ENCODE measurements around the gene GSN. TPM values are rescaled to one million over a fixed set of nuclear protein-coding genes. Genes with fewer than 3 reads are reported as not detected.

The GSN gene
- total and polyA plus RNA-seq, 9 of the 15 experiments (the other 6 are each of a cell fraction or from before 2014, with no cell fraction given): 0.39 to 16.6 (median 8.2) TPM

DNA sequence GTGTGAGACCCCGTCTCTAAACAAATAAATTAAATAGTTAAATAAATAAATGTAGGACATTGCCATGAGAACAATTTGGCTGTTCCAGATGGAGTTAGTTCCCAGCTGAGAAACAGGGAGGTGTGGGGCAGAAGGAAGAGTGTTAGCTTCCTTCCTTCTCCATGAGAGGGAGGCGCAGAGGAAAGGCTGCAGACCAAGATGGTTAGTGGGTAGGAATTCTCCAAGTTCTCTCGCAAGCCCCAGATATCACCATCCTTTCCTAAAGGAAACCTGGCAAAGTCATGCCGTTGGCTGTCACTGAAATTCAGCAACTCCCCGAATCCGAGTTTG is 33.2 kb upstream of the GSN start:
- CTCF ChIA-PET (ENCODE audit: low intra/inter-chr PET ratio): no interaction called here
- DNase-seq (ENCODE audit: extremely low read depth in 1 of 4, low spot score in 3 of 4) (no peak), ATAC-seq (peak; percentile 14), FAIRE-seq (no peak)
- H3K9ac ChIP-seq (ENCODE audit: insufficient read depth in 1 of 2, low read depth in 2 of 2, low read length in 2 of 2): peak overlapping the region in 1 of 2 experiments; percentile 30; a peak in 1 of 4 replicates
- H3K9me3 ChIP-seq (replicated peaks; ENCODE audit: control insufficient read depth, insufficient read depth, low read depth, low read length): no peaks in the 10 kb centered on the region
- peaks cover 12 to 25% of the 10 kb centered on the region in 2 experiments; a peak in 4 of 5 replicates for H3K4me1 ChIP-seq (replicated peaks in 1 of 2; ENCODE audit: control insufficient read depth in 2 of 2, insufficient read depth in 2 of 2, low read length in 2 of 2)
- peak overlapping the region; percentile 68 for H3K27ac ChIP-seq (ENCODE audit: extremely low read depth, low read depth, low read length)
- POLR2A ChIA-PET: interaction anchor here (0.6 to 1.8 kb wide), 7 partner anchors 8 to 351 kb away, joined by 3 to 9 read pairs (median 4); partner anchors contain the start of gene GSN
- peak overlapping the region; percentile 84 for H2AFZ ChIP-seq (ENCODE audit: low read depth, low read length)
- H3K9me1 ChIP-seq (ENCODE audit: control insufficient read depth, insufficient read depth, low read length): no peaks in the 10 kb centered on the region
- intact Hi-C loops (cut with micrococcal nuclease): no loop called here
- in situ Hi-C loops (cut with MboI): no loop called here
- H3K4me2 ChIP-seq (ENCODE audit: insufficient read depth, low read length): peak overlapping the region; percentile 51; the same call in 1 of the 2 replicates
- no peak overlapping the region for H3K4me3 ChIP-seq
- no peaks in the 10 kb centered on the region for H3K27me3 ChIP-seq (ENCODE audit: control insufficient read depth in 2 of 2, insufficient read depth in 2 of 2, low read length in 2 of 2)
- BruUV-seq (replicated peaks): no TSS peak
- TF ChIP-seq MECOM (CRISPR knock-in tag; IDR thresholded peaks at IDR 0.05) (no peak), MCM3 (IDR thresholded peaks at IDR 0.05) (no peak), ETV1 (tag; conservative IDR thresholded peaks at IDR 0.05; ENCODE audit: low read depth) (0 out of 2 replicates have a peak, but pooled peaks have one; percentile 5)
- H3K36me3 ChIP-seq (ENCODE audit: control insufficient read depth, insufficient read depth, low read length): no peaks in the 10 kb centered on the region; the same call in 2 of the 3 replicates
- H3K79me2 ChIP-seq (ENCODE audit: control insufficient read depth, insufficient read depth, low read length): no peaks in the 10 kb centered on the region
- WGBS (ENCODE audit: insufficient coverage, low coverage, missing lambda C conversion rate): 77% methylated on average over 6 of the region's 6 CpGs
- no peaks in the 10 kb centered on the region for H4K20me1 ChIP-seq (replicated peaks; ENCODE audit: control insufficient read depth, insufficient read depth, low read length)

GRCh38 chr9:121235512-121235911 is 32.5 kb upstream of the GSN start:
- H2AFZ ChIP-seq (ENCODE audit: low read depth, low read length): peak overlapping the region; percentile 84
- H3K79me2 ChIP-seq (ENCODE audit: control insufficient read depth, insufficient read depth, low read length): no peaks in the 10 kb centered on the region
- BruUV-seq (replicated peaks): no TSS peak
- no peaks in the 10 kb centered on the region for H3K9me1 ChIP-seq (ENCODE audit: control insufficient read depth, insufficient read depth, low read length)
- no peaks in the 10 kb centered on the region for H3K9me3 ChIP-seq (replicated peaks; ENCODE audit: control insufficient read depth, insufficient read depth, low read depth, low read length)
- H3K4me2 ChIP-seq (ENCODE audit: insufficient read depth, low read length): peak overlapping the region; percentile 51; the same call in 1 of the 2 replicates
- H3K4me1 ChIP-seq (replicated peaks in 1 of 2; ENCODE audit: control insufficient read depth in 2 of 2, insufficient read depth in 2 of 2, low read length in 2 of 2): peaks cover 12 to 25% of the 10 kb centered on the region in 2 experiments; a peak in 4 of 5 replicates
- POLR2A ChIA-PET: interaction anchor here (0.6 to 1.8 kb wide), 4 partner anchors 9 to 352 kb away, joined by 3 to 9 read pairs (median 5); no protein-coding TSS in a partner anchor
- intact Hi-C loops (cut with micrococcal nuclease) (no loop called here), in situ Hi-C loops (cut with MboI) (no loop called here)
- no peaks in the 10 kb centered on the region for H3K27me3 ChIP-seq (ENCODE audit: control insufficient read depth in 2 of 2, insufficient read depth in 2 of 2, low read length in 2 of 2)
- FAIRE-seq (peak; percentile 35), DNase-seq (ENCODE audit: extremely low read depth in 1 of 4, low spot score in 3 of 4) (peak in 3 of 4 experiments; percentile 20 to 58 (median 39)), ATAC-seq (peak; percentile 60)
- no peaks in the 10 kb centered on the region for H4K20me1 ChIP-seq (replicated peaks; ENCODE audit: control insufficient read depth, insufficient read depth, low read length)
- H3K36me3 ChIP-seq (ENCODE audit: control insufficient read depth, insufficient read depth, low read length): no peaks in the 10 kb centered on the region; the same call in 2 of the 3 replicates
- CTCF ChIA-PET (ENCODE audit: low intra/inter-chr PET ratio): no interaction called here
- 35% methylated on average over 5 of the region's 5 CpGs for WGBS (ENCODE audit: insufficient coverage, low coverage, missing lambda C conversion rate)
- peak overlapping the region in 1 of 2 experiments; percentile 13; a peak in 2 of 4 replicates for H3K9ac ChIP-seq (ENCODE audit: insufficient read depth in 1 of 2, low read depth in 2 of 2, low read length in 2 of 2)
- peak overlapping the region; percentile 42; the same call in 2 of the 3 replicates for H3K27ac ChIP-seq (ENCODE audit: extremely low read depth, low read depth, low read length)
- no peak overlapping the region for H3K4me3 ChIP-seq
- TF ChIP-seq RAD51 (IDR thresholded peaks at IDR 0.05; ENCODE audit: borderline replicate concordance, low read depth) (peak; percentile 66; the same call in 1 of the 2 replicates), YY1 (IDR thresholded peaks at IDR 0.05; ENCODE audit: borderline replicate concordance in 1 of 3, control insufficient read depth in 1 of 3, extremely low read depth in 1 of 3, insufficient read depth in 3 of 3, insufficient read length in 1 of 3, insufficient replicate concordance in 2 of 3, low read depth in 1 of 3, low read length in 2 of 3) (no peak), TOE1 (IDR thresholded peaks at IDR 0.05; ENCODE audit: borderline replicate concordance) (peak; percentile 61; the same call in 1 of the 2 replicates), TOE1 (CRISPR knock-in tag; IDR thresholded peaks at IDR 0.05; ENCODE audit: borderline replicate concordance, low read depth) (no peak), CBFA2T2 (conservative IDR thresholded peaks at IDR 0.05) (peak; percentile 66), ZBTB17 (CRISPR knock-in tag; IDR thresholded peaks at IDR 0.05) (no peak)
- TF ChIP-seq, protein P1, sequence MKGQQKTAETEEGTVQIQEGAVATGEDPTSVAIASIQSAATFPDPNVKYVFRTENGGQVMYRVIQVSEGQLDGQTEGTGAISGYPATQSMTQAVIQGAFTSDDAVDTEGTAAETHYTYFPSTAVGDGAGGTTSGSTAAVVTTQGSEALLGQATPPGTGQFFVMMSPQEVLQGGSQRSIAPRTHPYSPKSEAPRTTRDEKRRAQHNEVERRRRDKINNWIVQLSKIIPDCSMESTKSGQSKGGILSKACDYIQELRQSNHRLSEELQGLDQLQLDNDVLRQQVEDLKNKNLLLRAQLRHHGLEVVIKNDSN (CRISPR knock-in tag; IDR thresholded peaks at IDR 0.05): 0 out of 2 replicates have a peak, but pooled peaks have one; percentile 10
- TF ChIP-seq, protein P2, sequence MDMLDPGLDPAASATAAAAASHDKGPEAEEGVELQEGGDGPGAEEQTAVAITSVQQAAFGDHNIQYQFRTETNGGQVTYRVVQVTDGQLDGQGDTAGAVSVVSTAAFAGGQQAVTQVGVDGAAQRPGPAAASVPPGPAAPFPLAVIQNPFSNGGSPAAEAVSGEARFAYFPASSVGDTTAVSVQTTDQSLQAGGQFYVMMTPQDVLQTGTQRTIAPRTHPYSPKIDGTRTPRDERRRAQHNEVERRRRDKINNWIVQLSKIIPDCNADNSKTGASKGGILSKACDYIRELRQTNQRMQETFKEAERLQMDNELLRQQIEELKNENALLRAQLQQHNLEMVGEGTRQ (CRISPR knock-in tag; IDR thresholded peaks at IDR 0.05): peak; percentile 58
- TF ChIP-seq, protein P3, sequence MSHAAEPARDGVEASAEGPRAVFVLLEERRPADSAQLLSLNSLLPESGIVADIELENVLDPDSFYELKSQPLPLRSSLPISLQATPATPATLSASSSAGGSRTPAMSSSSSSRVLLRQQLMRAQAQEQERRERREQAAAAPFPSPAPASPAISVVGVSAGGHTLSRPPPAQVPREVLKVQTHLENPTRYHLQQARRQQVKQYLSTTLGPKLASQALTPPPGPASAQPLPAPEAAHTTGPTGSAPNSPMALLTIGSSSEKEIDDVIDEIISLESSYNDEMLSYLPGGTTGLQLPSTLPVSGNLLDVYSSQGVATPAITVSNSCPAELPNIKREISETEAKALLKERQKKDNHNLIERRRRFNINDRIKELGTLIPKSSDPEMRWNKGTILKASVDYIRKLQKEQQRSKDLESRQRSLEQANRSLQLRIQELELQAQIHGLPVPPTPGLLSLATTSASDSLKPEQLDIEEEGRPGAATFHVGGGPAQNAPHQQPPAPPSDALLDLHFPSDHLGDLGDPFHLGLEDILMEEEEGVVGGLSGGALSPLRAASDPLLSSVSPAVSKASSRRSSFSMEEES (CRISPR knock-in tag; IDR thresholded peaks at IDR 0.05): peak; percentile 85

Measured in K562 (cell line).